ENCODE data around the gene SEMG1. TPM values are rescaled to one million over a fixed set of nuclear protein-coding genes. Genes with fewer than 3 reads are reported as not detected.

The SEMG1 gene
- total RNA-seq, 1 donor from 2014 or later: not detected

- Mint-ChIP-seq H3K9me3 (peaks cover 3% of the 10 kb centered on the region), H3K27ac (no peak within 1 kb of the TSS), H3K27me3 (peaks cover 19% of the 10 kb centered on the region), H3K36me3 (ENCODE audit: low read depth) (no peaks in the 10 kb centered on the region), H3K4me1 (no peaks in the 10 kb centered on the region), H3K4me3 (no peak within 1 kb of the TSS)
- intact Hi-C loops (cut with micrococcal nuclease): no loop called here
- ATAC-seq (ENCODE audit: low read depth) (no peak), DNase-seq (no peak)
- ChIA-PET CTCF (no interaction called here), POLR2A (no interaction called here)
- TF ChIP-seq CTCF (IDR thresholded peaks at IDR 0.05): no peak
These were observed 14.2 kb downstream of the SEMG1 start, which contains the start of gene SEMG2 for GRCh38 chr20:45221076-45221475. SEMG2 (plus strand) TSS chr20:45221373; CDS start chr20:45221390, 17 bp downstream.

GRCh38 chr20:45223136-45223535, 16.3 kb downstream of the SEMG1 start:
- H3K36me3 Mint-ChIP-seq (ENCODE audit: low read depth): no peaks in the 10 kb centered on the region
- no peak for ATAC-seq (ENCODE audit: low read depth)
- no peak overlapping the region for H3K4me3 Mint-ChIP-seq
- no peak overlapping the region for H3K27ac Mint-ChIP-seq
- H3K27me3 Mint-ChIP-seq: peaks cover 18% of the 10 kb centered on the region
- intact Hi-C loops (cut with micrococcal nuclease): no loop called here
- POLR2A ChIA-PET: no interaction called here
- H3K9me3 Mint-ChIP-seq: no peaks in the 10 kb centered on the region
- no peaks in the 10 kb centered on the region for H3K4me1 Mint-ChIP-seq
- no peak for DNase-seq
- TF ChIP-seq CTCF (IDR thresholded peaks at IDR 0.05): no peak
- CTCF ChIA-PET: no interaction called here

GRCh38 chr20:45226287-45226686, 19.5 kb downstream of the SEMG1 start:
- DNase-seq: no peak
- Mint-ChIP-seq H3K4me3 (no peak overlapping the region), H3K27me3 (peaks cover 12% of the 10 kb centered on the region), H3K4me1 (no peaks in the 10 kb centered on the region), H3K9me3 (no peaks in the 10 kb centered on the region), H3K27ac (no peak overlapping the region), H3K36me3 (ENCODE audit: low read depth) (no peaks in the 10 kb centered on the region)
- ChIA-PET CTCF (no interaction called here), POLR2A (no interaction called here)
- intact Hi-C loops (cut with micrococcal nuclease): no loop called here
- no peak for ATAC-seq (ENCODE audit: low read depth)
- TF ChIP-seq CTCF (IDR thresholded peaks at IDR 0.05): no peak

DNA sequence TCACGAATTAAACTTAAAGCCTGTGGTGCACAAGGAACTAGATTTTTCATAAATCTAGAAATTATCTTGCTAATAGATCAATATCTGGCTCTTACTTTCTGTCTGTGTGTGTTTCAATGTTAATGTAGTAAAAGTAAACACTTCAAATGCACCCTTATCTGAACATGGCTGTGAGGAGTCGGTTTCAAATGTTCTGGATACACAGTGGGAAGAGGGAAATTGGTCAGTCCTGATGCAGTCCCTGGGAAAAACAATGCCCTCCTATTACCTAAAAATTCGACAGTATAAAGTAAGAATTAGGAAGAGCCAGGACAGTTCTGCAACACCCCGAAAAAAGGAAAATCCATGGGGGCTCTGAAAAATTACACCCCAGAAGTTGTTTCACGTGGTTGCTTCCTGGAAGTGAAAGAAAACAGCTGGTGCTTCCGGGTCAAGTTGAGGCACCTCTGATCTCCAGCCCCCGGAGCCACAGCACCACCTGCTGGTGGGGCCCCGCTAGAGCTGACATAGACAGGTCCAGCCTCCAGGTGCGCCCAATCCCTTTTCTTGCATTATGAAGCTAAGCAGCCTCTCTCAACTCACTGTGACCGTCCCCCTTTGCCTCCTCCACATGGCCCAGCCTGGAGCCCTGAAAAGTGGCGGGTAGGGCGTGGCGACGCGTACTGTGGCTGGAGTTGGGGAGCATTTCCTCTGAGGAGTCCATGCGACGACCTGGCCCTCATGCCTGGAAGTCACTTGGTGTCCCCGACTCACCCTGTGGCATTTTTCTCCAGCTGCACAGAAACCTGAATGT, 22.6 kb downstream of the SEMG1 start:
- peaks cover 5% of the 10 kb centered on the region for H3K9me3 Mint-ChIP-seq
- H3K4me3 Mint-ChIP-seq: no peak overlapping the region
- H3K27me3 Mint-ChIP-seq: peaks cover 11% of the 10 kb centered on the region
- H3K27ac Mint-ChIP-seq: no peak overlapping the region
- ChIA-PET CTCF (no interaction called here), POLR2A (no interaction called here)
- H3K4me1 Mint-ChIP-seq: no peaks in the 10 kb centered on the region
- no peaks in the 10 kb centered on the region for H3K36me3 Mint-ChIP-seq (ENCODE audit: low read depth)
- intact Hi-C loops (cut with micrococcal nuclease): no loop called here
- DNase-seq: no peak
- TF ChIP-seq CTCF (IDR thresholded peaks at IDR 0.05): no peak
- ATAC-seq (ENCODE audit: low read depth): no peak

GRCh38 chr20:45230631-45231030, 23.8 kb downstream of the SEMG1 start:
- intact Hi-C loops (cut with micrococcal nuclease): no loop called here
- no peaks in the 10 kb centered on the region for H3K36me3 Mint-ChIP-seq (ENCODE audit: low read depth)
- no peak for DNase-seq
- POLR2A ChIA-PET: no interaction called here
- H3K27me3 Mint-ChIP-seq: peaks cover 14% of the 10 kb centered on the region
- peaks cover 11% of the 10 kb centered on the region for H3K9me3 Mint-ChIP-seq
- H3K4me1 Mint-ChIP-seq: no peaks in the 10 kb centered on the region
- no peak overlapping the region for H3K27ac Mint-ChIP-seq
- no peak for TF ChIP-seq CTCF (IDR thresholded peaks at IDR 0.05)
- H3K4me3 Mint-ChIP-seq: no peak overlapping the region
- CTCF ChIA-PET: no interaction called here
- ATAC-seq (ENCODE audit: low read depth): no peak

All from activated B cell treated with CpG ODN at 0.5 μM for 24 hours (primary cell).